Neuronal stem cell (in vitro differentiated cells): ENCODE measurements around the gene LAIR1.
A peak's percentile ranks its signal among the peaks of the same experiment; 100 is the strongest.
"Not testable (repeated sequence)": the region's sequence is repeated elsewhere in the genome, so short reads cannot be mapped to it uniquely, and the experiment has no call there.

Source experiments
- DNase-seq: peaks from one replicate; pipeline ENCODE4 v3.0.0-alpha.2; 2013; ENCODE audit warnings: low spot score
- H2AFZ ChIP-seq: one replicate; pipeline ENCODE4 v1.6.1; 2013; ENCODE audit warnings: mild to moderate bottlenecking, low read length, inconsistent platforms
- H2AK5ac ChIP-seq: 2 replicates; pipeline ENCODE4 v1.6.1; 2013; ENCODE audit warnings: low read depth, mild to moderate bottlenecking, inconsistent platforms, low read length, moderate library complexity, mixed read lengths
- H2BK120ac ChIP-seq: 2 replicates; pipeline ENCODE4 v1.6.1; 2013; ENCODE audit warnings: low read depth, mild to moderate bottlenecking, inconsistent platforms, low read length, moderate library complexity, mixed read lengths
- H2BK12ac ChIP-seq: one replicate; pipeline ENCODE4 v1.6.1; 2013; ENCODE audit warnings: low read length, inconsistent platforms
- H2BK15ac ChIP-seq: 2 replicates; pipeline ENCODE4 v1.6.1; 2013; ENCODE audit warnings: mild to moderate bottlenecking, low read length, inconsistent platforms, mixed read lengths
- H2BK5ac ChIP-seq: one replicate; pipeline ENCODE4 v1.6.1; 2013; ENCODE audit warnings: inconsistent platforms, mild to moderate bottlenecking, low read length, moderate library complexity
- H3K14ac ChIP-seq: one replicate; pipeline ENCODE4 v1.6.1; 2013; ENCODE audit warnings: low read length, inconsistent platforms
- H3K18ac ChIP-seq: 2 replicates; pipeline ENCODE4 v1.6.1; 2013; ENCODE audit warnings: low read length, inconsistent platforms
- H3K23ac ChIP-seq: 2 replicates; pipeline ENCODE4 v1.6.1; 2013; ENCODE audit warnings: low read depth, mild to moderate bottlenecking, mixed read lengths, low read length, inconsistent platforms; ENCODE audit not compliant: poor library complexity
- H3K27ac ChIP-seq: replicated peaks from 3 replicates; pipeline ENCODE4 v1.5.1; 2013; ENCODE audit warnings: low read length, inconsistent platforms
- H3K27me3 ChIP-seq, 3 experiments: 2 replicates each; pipeline ENCODE4 v1.6.1; 2013; ENCODE audit warnings: low read length in 3 of 3, mild to moderate bottlenecking in 2 of 3, inconsistent platforms in 1 of 3, low read depth in 1 of 3, mixed read lengths in 1 of 3, moderate library complexity in 1 of 3; ENCODE audit not compliant: control insufficient read depth in 3 of 3, insufficient read depth in 3 of 3
- H3K36me3 ChIP-seq, 2 donors: replicated peaks in 1 of 2; 2 replicates each; pipeline ENCODE4 v1.6.1; 2013; ENCODE audit warnings: low read length in 2 of 2; ENCODE audit not compliant: control insufficient read depth in 2 of 2, insufficient read depth in 2 of 2
- H3K4ac ChIP-seq: 2 replicates; pipeline ENCODE4 v1.6.1; 2013; ENCODE audit warnings: inconsistent platforms, mild to moderate bottlenecking, low read length, moderate library complexity
- H3K4me1 ChIP-seq, 2 donors: 1 replicate in 1 of 2; 2 replicates in 1 of 2; pipeline ENCODE4 v1.6.1; 2013; ENCODE audit warnings: low read length in 2 of 2, low read depth in 1 of 2; ENCODE audit not compliant: control insufficient read depth in 2 of 2, insufficient read depth in 1 of 2
- H3K4me2 ChIP-seq: one replicate; pipeline ENCODE4 v1.6.1; 2013; ENCODE audit warnings: mild to moderate bottlenecking, low read length, inconsistent platforms; ENCODE audit not compliant: insufficient read depth, poor library complexity, severe bottlenecking
- H3K4me3 ChIP-seq, 2 donors: 2 replicates each; pipeline ENCODE4 v1.5.1; 2013; ENCODE audit warnings: low read length in 2 of 2, mild to moderate bottlenecking in 2 of 2, inconsistent platforms in 1 of 2, moderate library complexity in 1 of 2
- H3K79me1 ChIP-seq: one replicate; pipeline ENCODE4 v1.6.1; 2013; ENCODE audit warnings: low read depth, mild to moderate bottlenecking, inconsistent platforms, low read length, moderate library complexity
- H3K9ac ChIP-seq: one replicate; pipeline ENCODE4 v1.6.1; 2013; ENCODE audit warnings: mild to moderate bottlenecking, low read depth, low read length, inconsistent platforms; ENCODE audit not compliant: poor library complexity
- H3K9me3 ChIP-seq, 2 donors: replicated peaks in 1 of 2; 2 replicates each; pipeline versions ENCODE3 to v1.6.1; 2013; ENCODE audit warnings: low read length in 2 of 2, mild to moderate bottlenecking in 2 of 2, inconsistent platforms in 1 of 2, low read depth in 1 of 2, mixed read lengths in 1 of 2, moderate library complexity in 1 of 2; ENCODE audit not compliant: control insufficient read depth in 2 of 2, insufficient read depth in 1 of 2
- H4K8ac ChIP-seq: one replicate; pipeline ENCODE4 v1.6.1; 2013; ENCODE audit warnings: low read depth, mild to moderate bottlenecking, inconsistent platforms, low read length, moderate library complexity
- H4K91ac ChIP-seq: one replicate; pipeline ENCODE4 v1.6.1; 2013; ENCODE audit warnings: low read length, low read depth, mild to moderate bottlenecking, inconsistent platforms; ENCODE audit not compliant: poor library complexity
- WGBS, 2 donors: extraction: QIAGEN DNeasy Blood & Tissue Kit; methylation state at CpG; one replicate each; pipeline ENCODE4 v1.1.7; 2013; ENCODE audit warnings: missing lambda C conversion rate in 2 of 2, mixed read lengths in 1 of 2; ENCODE audit not compliant: insufficient read length in 2 of 2, insufficient replicate concordance in 1 of 2; ENCODE audit errors: extremely low coverage in 2 of 2; 5-methylcytosine and 5-hydroxymethylcytosine counted together

Gene LAIR1

DNA sequence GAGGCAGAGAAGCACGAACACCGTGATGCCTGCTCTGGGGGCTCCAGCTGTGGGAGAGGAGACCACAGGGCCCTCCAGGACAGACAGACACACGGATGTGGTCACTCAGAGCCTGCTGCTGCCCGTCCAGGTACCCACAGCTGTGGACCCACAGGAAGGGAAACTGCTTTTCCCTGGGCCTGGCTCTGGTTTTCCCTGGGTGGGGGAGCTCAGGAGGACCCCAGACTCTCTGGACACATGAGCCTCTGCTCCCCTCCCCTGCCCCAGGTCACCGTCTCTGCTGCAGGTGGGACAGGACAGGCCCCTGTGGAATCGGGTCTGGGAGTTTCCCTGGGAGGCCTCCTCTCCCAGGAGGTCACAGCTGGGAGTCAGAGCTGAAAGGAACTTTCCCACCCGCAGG is 33.1 kb downstream of the LAIR1 start:
- Histone ChIP-seq H3K27me3 (peaks cover 0 to 8% (median 0%) of the 10 kb centered on the region in 3 experiments), H2AK5ac (no peak overlapping the region), H3K14ac (no peak overlapping the region), H2BK12ac (no peak overlapping the region), H2AFZ (no peak overlapping the region), H3K4me3 (peak overlapping the region in 1 of 2 donors; percentile 36), H2BK5ac (no peak overlapping the region), H4K8ac (peak overlapping the region; percentile 17), H3K9me3 (no peaks in the 10 kb centered on the region), H2BK15ac (no peak overlapping the region), H3K9ac (no peak overlapping the region), H3K18ac (no peak overlapping the region), H3K4me2 (no peak overlapping the region), H4K91ac (no peak overlapping the region), H3K79me1 (no peaks in the 10 kb centered on the region), H2BK120ac (no peak overlapping the region), H3K4ac (no peak overlapping the region), H3K27ac (no peak overlapping the region), H3K36me3 (no peaks in the 10 kb centered on the region), H3K4me1 (peaks cover 0 to 2% of the 10 kb centered on the region in 2 donors), H3K23ac (no peak overlapping the region)
- no CpG with 5 or more reads among the region's 7 CpGs for WGBS, 2 donors
- no peak for DNase-seq

DNA sequence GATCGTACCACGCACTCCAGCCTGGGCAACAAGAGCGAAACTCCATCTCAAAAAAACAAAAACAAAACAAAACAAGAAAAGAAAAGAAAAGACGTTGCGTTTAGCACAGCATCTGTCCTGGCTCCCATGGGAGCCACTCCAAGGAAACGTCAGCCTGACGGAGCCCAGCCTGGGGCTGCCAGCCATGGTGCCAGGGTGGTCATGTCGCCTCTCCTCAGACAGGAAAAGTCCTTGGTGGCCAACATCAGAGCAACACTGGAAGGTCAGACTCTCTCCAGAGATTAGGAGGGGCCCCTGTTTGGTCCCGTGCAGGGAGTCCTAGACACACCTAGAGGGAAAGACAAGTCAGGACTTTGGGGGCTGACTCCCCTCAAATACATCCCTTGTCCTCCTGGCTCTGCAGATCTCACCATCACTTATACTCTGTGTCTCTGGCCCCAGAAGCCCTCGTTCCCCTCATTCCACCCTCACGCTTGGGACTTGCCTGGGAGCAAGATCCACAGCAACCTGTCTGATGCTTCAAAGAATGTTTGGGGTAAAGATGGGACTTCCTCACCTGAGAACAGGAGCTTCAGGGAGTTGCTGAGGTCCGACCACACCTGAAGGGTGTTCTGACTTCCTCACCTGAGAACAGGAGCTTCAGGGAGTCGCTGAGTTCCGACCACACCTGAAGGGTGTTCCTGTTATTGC is 35.1 kb downstream of the LAIR1 start:
- H3K23ac ChIP-seq: no peak overlapping the region
- H2AFZ ChIP-seq: no peak overlapping the region
- no peaks in the 10 kb centered on the region for H3K36me3 ChIP-seq
- DNase-seq: no peak
- no peaks in the 10 kb centered on the region for H3K9me3 ChIP-seq
- no peak overlapping the region for H2BK12ac ChIP-seq
- H3K27me3 ChIP-seq: peaks cover 0 to 5% (median 0%) of the 10 kb centered on the region in 3 experiments
- H3K79me1 ChIP-seq: no peaks in the 10 kb centered on the region
- no peak overlapping the region for H3K9ac ChIP-seq
- WGBS, 2 donors: no CpG with 5 or more reads among the region's 14 CpGs
- H3K18ac ChIP-seq: no peak overlapping the region
- peak overlapping the region; percentile 47 for H3K14ac ChIP-seq
- no peak overlapping the region for H3K4ac ChIP-seq
- H3K4me2 ChIP-seq: no peak overlapping the region
- no peak overlapping the region for H2BK120ac ChIP-seq
- no peak overlapping the region for H2BK5ac ChIP-seq
- H2AK5ac ChIP-seq: peak overlapping the region; percentile 28
- no peak overlapping the region for H2BK15ac ChIP-seq
- no peak overlapping the region for H3K4me3 ChIP-seq
- H4K91ac ChIP-seq: no peak overlapping the region
- H3K4me1 ChIP-seq: no peaks in the 10 kb centered on the region
- H4K8ac ChIP-seq: no peak overlapping the region
- H3K27ac ChIP-seq: no peak overlapping the region

DNA sequence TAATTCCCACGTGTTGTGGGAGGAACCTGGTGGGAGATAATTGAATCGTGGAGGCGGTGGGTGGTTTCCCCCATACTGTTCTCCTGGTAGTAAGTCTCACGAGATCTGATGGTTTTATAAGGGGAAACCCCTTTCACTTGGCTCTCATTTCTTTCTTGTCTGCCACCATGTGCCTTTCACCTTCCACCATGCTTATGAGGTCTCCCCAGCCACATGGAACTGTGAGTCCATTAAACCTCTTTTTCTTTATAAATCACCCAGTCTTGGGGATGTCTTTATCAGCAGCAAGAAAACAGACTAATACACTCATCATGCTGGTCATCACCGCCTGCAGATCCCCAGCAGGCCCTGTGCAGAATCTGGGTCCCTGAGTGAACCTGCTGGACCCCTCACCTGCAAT is 36.0 kb downstream of the LAIR1 start:
- H3K4ac ChIP-seq, H2BK120ac ChIP-seq, H2BK5ac ChIP-seq, H3K9ac ChIP-seq, H4K91ac ChIP-seq, H3K4me1 ChIP-seq, H2BK12ac ChIP-seq, H3K27ac ChIP-seq, H3K79me1 ChIP-seq, H3K27me3 ChIP-seq, H4K8ac ChIP-seq, H3K4me3 ChIP-seq, H2AFZ ChIP-seq, H2BK15ac ChIP-seq, H2AK5ac ChIP-seq, H3K23ac ChIP-seq, H3K18ac ChIP-seq, H3K9me3 ChIP-seq, H3K36me3 ChIP-seq, H3K14ac ChIP-seq, H3K4me2 ChIP-seq, DNase-seq: not testable (repeated sequence)
- no CpG with 5 or more reads among the region's 5 CpGs for WGBS, 2 donors

DNA sequence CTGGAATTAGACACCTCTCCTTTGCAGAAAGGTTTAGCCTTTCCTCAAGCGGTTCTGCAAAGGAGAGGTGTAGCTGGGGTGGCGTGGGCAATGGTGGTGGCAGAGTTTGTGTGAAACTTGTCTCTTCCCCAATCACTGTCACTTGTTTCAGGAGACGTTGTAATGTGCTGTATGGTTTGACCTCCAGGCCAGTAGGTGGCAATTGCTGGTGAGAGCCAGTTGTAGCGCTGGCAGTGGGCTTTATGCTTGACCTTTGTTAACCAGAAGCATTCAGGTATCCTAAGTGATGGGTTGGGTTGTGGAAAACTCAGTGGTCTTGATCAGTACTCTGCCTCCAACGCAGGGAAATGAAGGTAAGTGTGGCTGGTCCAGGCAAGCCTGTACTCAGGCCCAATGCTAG is 39.1 kb downstream of the LAIR1 start:
- Histone ChIP-seq H4K91ac (no peak overlapping the region), H2AFZ (no peak overlapping the region), H3K79me1 (no peaks in the 10 kb centered on the region), H2BK5ac (no peak overlapping the region), H3K18ac (no peak overlapping the region), H3K4me3 (peak overlapping the region in 1 of 2 donors; percentile 43), H3K27me3 (no peaks in the 10 kb centered on the region), H3K4ac (no peak overlapping the region), H3K4me1 (no peaks in the 10 kb centered on the region), H2BK12ac (no peak overlapping the region), H2BK120ac (no peak overlapping the region), H3K27ac (no peak overlapping the region), H3K14ac (no peak overlapping the region), H3K9me3 (peaks cover 0 to 2% of the 10 kb centered on the region in 2 donors), H2AK5ac (no peak overlapping the region), H4K8ac (no peak overlapping the region), H3K4me2 (no peak overlapping the region), H3K36me3 (no peaks in the 10 kb centered on the region), H2BK15ac (no peak overlapping the region), H3K23ac (no peak overlapping the region), H3K9ac (no peak overlapping the region)
- no peak for DNase-seq
- WGBS, 2 donors: no CpG with 5 or more reads among the region's 5 CpGs
